NB4 (cell line): Measurements from ENCODE around the gene FSTL4.

Source experiments
- DNase-seq: peaks from one replicate; pipeline ENCODE4 v3.0.0; 2010; ENCODE audit warnings: low read depth
- H3K4me3 ChIP-seq: one replicate; pipeline ENCODE4 v1.5.1; 2011; ENCODE audit warnings: mild to moderate bottlenecking, low read depth, low read length, moderate library complexity
- MYC ChIP-seq: IDR thresholded peaks from 2 replicates; pipeline ENCODE4 v1.6.1; 2011; ENCODE audit warnings: low read depth, low read length
- POLR2A ChIP-seq: IDR thresholded peaks from 2 replicates; pipeline ENCODE4 v1.6.1; 2011; ENCODE audit warnings: mild to moderate bottlenecking; ENCODE audit not compliant: insufficient read length; ENCODE audit errors: extremely low read depth
- TF ChIP-seq, protein P1 (sequence below): IDR thresholded peaks from 2 replicates; pipeline ENCODE4 v1.6.1; 2011; ENCODE audit warnings: low read depth, low read length
- TF ChIP-seq, protein P2 (sequence below): IDR thresholded peaks from one replicate; pipeline ENCODE4 v1.5.1; 2012; ENCODE audit warnings: low read depth, low read length

FSTL4 gene

GRCh38 chr5:133510634-133511262 lies 101.6 kb downstream of the FSTL4 start:
- TF ChIP-seq POLR2A: no peak
- TF ChIP-seq, protein P1, sequence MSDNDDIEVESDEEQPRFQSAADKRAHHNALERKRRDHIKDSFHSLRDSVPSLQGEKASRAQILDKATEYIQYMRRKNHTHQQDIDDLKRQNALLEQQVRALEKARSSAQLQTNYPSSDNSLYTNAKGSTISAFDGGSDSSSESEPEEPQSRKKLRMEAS: no peak
- no peak for TF ChIP-seq MYC
- TF ChIP-seq, protein P2, sequence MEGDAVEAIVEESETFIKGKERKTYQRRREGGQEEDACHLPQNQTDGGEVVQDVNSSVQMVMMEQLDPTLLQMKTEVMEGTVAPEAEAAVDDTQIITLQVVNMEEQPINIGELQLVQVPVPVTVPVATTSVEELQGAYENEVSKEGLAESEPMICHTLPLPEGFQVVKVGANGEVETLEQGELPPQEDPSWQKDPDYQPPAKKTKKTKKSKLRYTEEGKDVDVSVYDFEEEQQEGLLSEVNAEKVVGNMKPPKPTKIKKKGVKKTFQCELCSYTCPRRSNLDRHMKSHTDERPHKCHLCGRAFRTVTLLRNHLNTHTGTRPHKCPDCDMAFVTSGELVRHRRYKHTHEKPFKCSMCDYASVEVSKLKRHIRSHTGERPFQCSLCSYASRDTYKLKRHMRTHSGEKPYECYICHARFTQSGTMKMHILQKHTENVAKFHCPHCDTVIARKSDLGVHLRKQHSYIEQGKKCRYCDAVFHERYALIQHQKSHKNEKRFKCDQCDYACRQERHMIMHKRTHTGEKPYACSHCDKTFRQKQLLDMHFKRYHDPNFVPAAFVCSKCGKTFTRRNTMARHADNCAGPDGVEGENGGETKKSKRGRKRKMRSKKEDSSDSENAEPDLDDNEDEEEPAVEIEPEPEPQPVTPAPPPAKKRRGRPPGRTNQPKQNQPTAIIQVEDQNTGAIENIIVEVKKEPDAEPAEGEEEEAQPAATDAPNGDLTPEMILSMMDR: no peak
- no peak overlapping the region for H3K4me3 ChIP-seq
- no peak for DNase-seq

- DNase-seq: no peak
- H3K4me3 ChIP-seq: no peak overlapping the region
- TF ChIP-seq, protein P2: no peak
- TF ChIP-seq POLR2A (no peak), MYC (no peak)
- TF ChIP-seq, protein P1: no peak
Observed at GRCh38 chr5:133509742-133510079, 102.6 kb downstream of the FSTL4 start.

DNA sequence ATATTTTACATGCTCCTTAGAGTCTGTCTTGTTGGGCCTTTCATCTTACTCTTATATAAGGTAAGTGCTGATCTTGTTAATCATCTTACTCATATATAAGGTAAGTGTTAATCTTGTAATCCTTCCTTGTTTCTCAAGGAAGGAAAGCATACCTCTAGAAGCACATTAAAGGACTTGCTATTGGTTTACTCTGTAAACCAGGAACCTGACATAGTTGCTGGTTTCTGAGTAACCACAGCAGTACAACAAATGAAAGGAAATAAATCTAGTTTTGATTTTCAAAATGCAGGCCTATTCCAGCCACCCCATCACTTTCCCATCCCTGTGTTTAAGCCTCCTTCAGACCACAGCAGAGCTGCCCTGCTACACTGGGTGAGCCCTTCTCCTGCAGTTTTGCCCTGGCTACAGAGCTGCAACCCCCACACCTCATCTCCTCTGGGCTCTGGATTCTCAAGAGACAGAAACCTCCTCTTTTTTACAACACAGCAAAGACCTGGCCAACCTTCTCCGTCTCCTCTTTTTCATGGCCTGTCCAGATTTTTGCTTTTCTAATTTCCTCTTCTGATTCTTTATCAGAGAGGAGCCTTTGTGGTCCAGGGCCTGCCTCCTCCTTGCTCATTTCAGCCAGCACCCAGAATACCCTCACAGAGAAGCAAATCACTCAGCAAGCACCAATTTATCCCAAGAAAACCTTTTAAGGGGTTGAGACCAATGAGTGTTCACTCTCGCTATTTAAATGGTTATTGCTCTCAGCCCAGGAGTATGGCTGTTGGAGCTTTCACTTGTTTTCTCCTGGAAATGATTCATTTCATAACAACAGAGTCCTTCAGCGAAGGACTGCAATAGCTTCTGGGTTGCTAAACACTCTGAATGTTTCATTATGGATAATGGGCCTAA lies 103.2 kb downstream of the FSTL4 start:
- TF ChIP-seq POLR2A (no peak), MYC (no peak)
- TF ChIP-seq, protein P2: no peak
- TF ChIP-seq, protein P1: no peak
- no peak for DNase-seq

GRCh38 chr5:133508331-133508730 lies 104.0 kb downstream of the FSTL4 start:
- no peak for DNase-seq
- H3K4me3 ChIP-seq: no peak overlapping the region
- TF ChIP-seq MYC: no peak
- no peak for TF ChIP-seq POLR2A
- TF ChIP-seq, protein P2: no peak

More for the DNA sequence above, 103.2 kb downstream of the FSTL4 start:
- no peak overlapping the region for H3K4me3 ChIP-seq

GRCh38 chr5:133506181-133506580 lies 106.2 kb downstream of the FSTL4 start:
- no peak overlapping the region for H3K4me3 ChIP-seq
- TF ChIP-seq MYC (no peak), POLR2A (no peak)
- TF ChIP-seq, protein P2: no peak
- TF ChIP-seq, protein P1: no peak
- no peak for DNase-seq
